Parathyroid adenoma (tissue), 2 donors: ENCODE data around the gene TMCC1.

ENCODE experiments used
- H2AFZ ChIP-seq: fragments of 300-600 bp; sonication (generic); one replicate; pipeline ENCODE4 v1.7.0; 2017; ENCODE audit warnings: antibody characterized with exemption, mild to moderate bottlenecking
- H3K27ac ChIP-seq: fragments of 300-600 bp; sonication (generic); one replicate; pipeline ENCODE4 v1.7.0; 2017
- H3K27me3 ChIP-seq: fragments of 300-600 bp; sonication (generic); one replicate; pipeline ENCODE4 v1.7.0; 2017; ENCODE audit warnings: low read length; ENCODE audit not compliant: control insufficient read depth, insufficient read depth
- H3K36me3 ChIP-seq: fragments of 300-600 bp; sonication (generic); one replicate; pipeline ENCODE4 v1.7.0; 2017; ENCODE audit warnings: low read length; ENCODE audit not compliant: control insufficient read depth, insufficient read depth
- H3K4me1 ChIP-seq: fragments of 300-600 bp; sonication (generic); one replicate; pipeline ENCODE4 v1.7.0; 2017; ENCODE audit warnings: control low read depth
- H3K4me2 ChIP-seq: fragments of 300-600 bp; sonication (generic); one replicate; pipeline ENCODE4 v1.7.0; 2017; ENCODE audit warnings: low read length
- H3K4me3 ChIP-seq: fragments of 300-600 bp; sonication (generic); one replicate; pipeline ENCODE4 v1.7.0; 2017; ENCODE audit warnings: low read depth, low read length
- H3K79me2 ChIP-seq: fragments of 300-600 bp; sonication (generic); one replicate; pipeline ENCODE4 v1.7.0; 2017; ENCODE audit warnings: control low read depth
- H3K9ac ChIP-seq: fragments of 300-600 bp; sonication (generic); one replicate; pipeline ENCODE4 v1.7.0; 2017; ENCODE audit warnings: mild to moderate bottlenecking
- H3K9me3 ChIP-seq: fragments of 300-600 bp; sonication (generic); one replicate; pipeline ENCODE4 v1.7.0; 2017; ENCODE audit warnings: low read length; ENCODE audit not compliant: control insufficient read depth
- TF ChIP-seq, protein P1 (sequence below): fragments of 300-600 bp; sonication (generic); IDR thresholded peaks from one replicate; pipeline ENCODE4 v1.7.0; 2017; ENCODE audit warnings: antibody characterized with exemption, mild to moderate bottlenecking
- donor health status: primary hyperparathyroidism.

The TMCC1 gene

GRCh38 chr3:129868912-129869311, 24.6 kb downstream of the TMCC1 start:
- no peak overlapping the region for H3K4me2 ChIP-seq
- TF ChIP-seq, protein P1, sequence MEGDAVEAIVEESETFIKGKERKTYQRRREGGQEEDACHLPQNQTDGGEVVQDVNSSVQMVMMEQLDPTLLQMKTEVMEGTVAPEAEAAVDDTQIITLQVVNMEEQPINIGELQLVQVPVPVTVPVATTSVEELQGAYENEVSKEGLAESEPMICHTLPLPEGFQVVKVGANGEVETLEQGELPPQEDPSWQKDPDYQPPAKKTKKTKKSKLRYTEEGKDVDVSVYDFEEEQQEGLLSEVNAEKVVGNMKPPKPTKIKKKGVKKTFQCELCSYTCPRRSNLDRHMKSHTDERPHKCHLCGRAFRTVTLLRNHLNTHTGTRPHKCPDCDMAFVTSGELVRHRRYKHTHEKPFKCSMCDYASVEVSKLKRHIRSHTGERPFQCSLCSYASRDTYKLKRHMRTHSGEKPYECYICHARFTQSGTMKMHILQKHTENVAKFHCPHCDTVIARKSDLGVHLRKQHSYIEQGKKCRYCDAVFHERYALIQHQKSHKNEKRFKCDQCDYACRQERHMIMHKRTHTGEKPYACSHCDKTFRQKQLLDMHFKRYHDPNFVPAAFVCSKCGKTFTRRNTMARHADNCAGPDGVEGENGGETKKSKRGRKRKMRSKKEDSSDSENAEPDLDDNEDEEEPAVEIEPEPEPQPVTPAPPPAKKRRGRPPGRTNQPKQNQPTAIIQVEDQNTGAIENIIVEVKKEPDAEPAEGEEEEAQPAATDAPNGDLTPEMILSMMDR, result no peak
- H3K79me2 ChIP-seq, result peaks cover 26% of the 10 kb centered on the region
- H3K4me1 ChIP-seq, result peaks cover 11% of the 10 kb centered on the region
- H2AFZ ChIP-seq, result no peak overlapping the region
- H3K27me3 ChIP-seq, result no peaks in the 10 kb centered on the region
- H3K9ac ChIP-seq, result no peak overlapping the region
- H3K27ac ChIP-seq, result no peak overlapping the region
- H3K4me3 ChIP-seq, result no peak overlapping the region
- H3K9me3 ChIP-seq, result no peaks in the 10 kb centered on the region
- no peaks in the 10 kb centered on the region for H3K36me3 ChIP-seq

DNA sequence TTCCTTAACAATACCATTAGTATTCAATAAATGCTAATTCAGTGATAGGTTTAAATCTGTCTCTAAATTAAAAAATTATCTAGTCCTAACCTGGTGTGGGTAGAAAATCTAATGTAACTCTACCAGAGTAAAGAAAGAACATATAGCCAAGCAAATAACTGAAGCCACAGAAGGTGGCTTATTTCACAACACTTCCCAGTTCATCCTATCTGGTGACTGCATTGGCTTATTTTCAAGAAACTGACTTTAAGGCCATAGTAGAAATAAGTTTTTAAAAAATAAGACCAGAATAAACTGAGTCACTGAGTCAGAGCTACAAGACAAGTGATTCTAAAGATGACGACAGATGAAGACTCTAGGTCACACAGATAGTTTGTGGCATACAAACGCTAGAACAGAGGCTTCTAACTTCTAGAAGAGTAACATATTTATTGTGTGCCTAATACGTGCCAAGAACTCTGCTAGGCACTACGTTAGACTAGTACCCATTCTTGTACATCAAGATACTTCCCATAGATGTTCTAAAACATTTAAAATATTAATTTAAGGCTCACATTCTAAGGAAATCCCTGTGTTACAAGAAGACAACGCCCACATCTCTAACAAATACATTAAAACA, 25.9 kb downstream of the TMCC1 start:
- H3K4me1 ChIP-seq, result peaks cover 11% of the 10 kb centered on the region
- H3K27me3 ChIP-seq, result no peaks in the 10 kb centered on the region
- no peaks in the 10 kb centered on the region for H3K9me3 ChIP-seq
- H3K27ac ChIP-seq, result no peak overlapping the region
- H3K4me2 ChIP-seq, result no peak overlapping the region
- H3K4me3 ChIP-seq, result no peak overlapping the region
- no peak overlapping the region for H3K9ac ChIP-seq
- H3K36me3 ChIP-seq, result no peaks in the 10 kb centered on the region
- peaks cover 23% of the 10 kb centered on the region for H3K79me2 ChIP-seq
- TF ChIP-seq, protein P1, result no peak
- no peak overlapping the region for H2AFZ ChIP-seq

DNA sequence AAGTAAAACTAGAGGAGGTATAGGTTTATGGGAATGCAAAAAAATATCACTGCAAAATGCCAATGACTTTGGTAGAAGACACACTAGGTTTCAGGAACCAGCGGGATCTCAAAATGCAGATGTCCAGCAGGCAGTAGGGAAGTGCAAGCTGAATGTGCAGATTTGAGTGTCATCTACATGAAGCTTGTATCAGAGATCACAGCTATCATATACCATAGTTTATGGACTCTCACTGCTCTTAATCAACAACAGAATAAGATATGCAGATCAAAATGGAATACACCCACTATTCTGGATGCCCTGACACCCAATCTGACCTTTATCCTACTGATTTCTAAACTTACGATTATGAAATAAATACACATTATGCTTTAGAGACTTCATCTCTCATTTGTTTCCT, 27.7 kb downstream of the TMCC1 start:
- H3K4me1 ChIP-seq, result peaks cover 5% of the 10 kb centered on the region
- H2AFZ ChIP-seq, result no peak overlapping the region
- H3K9ac ChIP-seq, result no peak overlapping the region
- peaks cover 25% of the 10 kb centered on the region for H3K79me2 ChIP-seq
- H3K36me3 ChIP-seq, result no peaks in the 10 kb centered on the region
- no peaks in the 10 kb centered on the region for H3K27me3 ChIP-seq
- no peak overlapping the region for H3K4me3 ChIP-seq
- TF ChIP-seq, protein P1, result no peak
- no peak overlapping the region for H3K27ac ChIP-seq
- H3K9me3 ChIP-seq, result no peaks in the 10 kb centered on the region
- H3K4me2 ChIP-seq, result no peak overlapping the region

DNA sequence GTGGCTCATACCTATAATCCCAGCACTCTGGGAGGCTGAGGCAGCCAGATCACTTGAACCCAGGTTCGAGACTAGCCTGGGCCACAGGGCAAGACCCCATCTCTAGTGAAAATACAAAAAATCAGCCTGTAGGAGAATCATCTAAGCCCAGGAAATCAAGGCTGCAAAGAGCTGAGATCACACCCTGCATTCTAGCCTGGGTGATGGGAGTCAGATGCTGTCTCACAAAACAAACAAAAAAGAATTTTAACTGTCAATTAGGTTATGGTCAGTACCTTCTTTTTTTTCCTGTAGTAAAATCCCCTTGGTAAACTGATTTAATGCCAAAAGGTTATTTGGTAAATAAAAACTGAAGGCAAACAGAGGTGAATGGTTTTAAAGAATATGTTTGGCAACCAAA, 29.0 kb downstream of the TMCC1 start:
- no peaks in the 10 kb centered on the region for H3K36me3 ChIP-seq
- no peaks in the 10 kb centered on the region for H3K27me3 ChIP-seq
- no peak overlapping the region for H3K4me2 ChIP-seq
- H3K4me1 ChIP-seq, result peaks cover 5% of the 10 kb centered on the region
- H2AFZ ChIP-seq, result no peak overlapping the region
- H3K79me2 ChIP-seq, result peaks cover 24% of the 10 kb centered on the region
- H3K9ac ChIP-seq, result no peak overlapping the region
- TF ChIP-seq, protein P1, result no peak
- H3K27ac ChIP-seq, result no peak overlapping the region
- H3K4me3 ChIP-seq, result no peak overlapping the region
- H3K9me3 ChIP-seq, result no peaks in the 10 kb centered on the region

DNA sequence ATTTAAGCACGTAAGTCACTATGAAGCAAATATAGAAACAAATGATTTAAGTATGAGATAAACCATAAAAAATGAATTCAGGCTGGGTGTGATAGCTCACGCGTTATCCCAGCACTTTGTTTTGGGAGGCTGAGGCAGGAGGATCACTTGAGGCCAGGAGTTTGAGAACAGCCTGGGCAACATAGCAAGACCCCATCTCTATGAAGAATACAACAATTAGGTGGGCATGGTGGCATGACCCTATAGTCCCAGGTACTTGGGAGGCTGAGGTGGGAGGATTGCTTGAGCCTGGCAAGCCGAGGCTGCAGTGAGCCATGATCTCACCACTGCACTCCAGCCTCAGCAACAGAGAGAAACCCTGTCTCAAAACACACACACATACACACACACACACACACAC, 34.2 kb downstream of the TMCC1 start:
- Histone ChIP-seq H3K9ac (no peak overlapping the region), H3K27me3 (no peaks in the 10 kb centered on the region), H3K4me1 (no peaks in the 10 kb centered on the region), H3K4me2 (no peak overlapping the region), H3K4me3 (no peak overlapping the region), H2AFZ (no peak overlapping the region), H3K36me3 (no peaks in the 10 kb centered on the region), H3K9me3 (no peaks in the 10 kb centered on the region), H3K27ac (no peak overlapping the region), H3K79me2 (peaks cover 30% of the 10 kb centered on the region)
- TF ChIP-seq, protein P1, result no peak
